Transverse colon (tissue), 4 donors: ENCODE measurements around the gene CCDC85C. TPM values are rescaled to one million over a fixed set of nuclear protein-coding genes. Genes with fewer than 3 reads are reported as not detected.

ENCODE experiments used
- DNase-seq: peaks from one replicate; pipeline ENCODE4 v3.0.0-alpha.2; 2019
- H3K27ac ChIP-seq, 4 donors: fragments of 200-600 bp; sonication (generic); 2 replicates each; pipeline ENCODE4 v1.5.1; 2016 to 2018; ENCODE audit warnings: inconsistent platforms in 4 of 4
- H3K27me3 ChIP-seq: fragments of 200-600 bp; sonication (generic); 2 replicates; pipeline ENCODE4 v1.5.1; 2017; ENCODE audit warnings: inconsistent platforms
- H3K36me3 ChIP-seq, 4 donors: fragments of 200-600 bp; sonication (generic); 2 replicates each; pipeline ENCODE4 v1.5.1; 2017 to 2019; ENCODE audit warnings: inconsistent platforms in 4 of 4
- H3K4me1 ChIP-seq, 4 donors: fragments of 200-600 bp; sonication (generic); 2 replicates each; pipeline ENCODE4 v1.5.1; 2017 to 2020; ENCODE audit warnings: inconsistent platforms in 4 of 4
- H3K4me3 ChIP-seq, 4 donors: fragments of 200-600 bp; sonication (generic); 1 replicate in 1 of 4; 2 replicates in 3 of 4; pipeline versions ENCODE4 v1.5.1 to v1.6.1; 2017 to 2019; ENCODE audit warnings: inconsistent platforms in 4 of 4
- H3K9me3 ChIP-seq, 2 donors: fragments of 200-600 bp; sonication (generic); 2 replicates each; pipeline ENCODE4 v1.5.1; 2017 to 2019; ENCODE audit warnings: inconsistent platforms in 2 of 2
- CTCF ChIP-seq, 5 experiments: fragments of 200-600 bp in 3 of 5; fragments of 450-650 bp in 2 of 5; sonication (generic) in 3 of 5; IDR thresholded peaks; 1 replicate in 2 of 5; 2 replicates in 3 of 5; pipeline ENCODE4 v1.5.1; 2016 to 2017; ENCODE audit warnings: antibody characterized with exemption in 5 of 5, inconsistent platforms in 3 of 5, mild to moderate bottlenecking in 2 of 5, moderate library complexity in 1 of 5
- EP300 ChIP-seq: sonication (generic); formaldehyde crosslinking; IDR thresholded peaks from one replicate; pipeline ENCODE4 v1.6.1; 2017; ENCODE audit warnings: antibody characterized with exemption, low read depth
- POLR2A ChIP-seq: fragments of 450-650 bp; IDR thresholded peaks from one replicate; pipeline ENCODE4 v1.6.1; 2016; ENCODE audit warnings: antibody characterized with exemption, mild to moderate bottlenecking, moderate library complexity
- POLR2AphosphoS5 ChIP-seq, 3 donors: sonication (generic); formaldehyde crosslinking; IDR thresholded peaks; one replicate each; pipeline ENCODE4 v1.6.1; 2016; ENCODE audit warnings: antibody characterized with exemption in 3 of 3
- WGBS, 2 donors: methylation state at CpG; one replicate each; pipeline ENCODE4 v1.1.5; 2018; ENCODE audit warnings: low coverage in 1 of 2; 5-methylcytosine and 5-hydroxymethylcytosine counted together
- in situ Hi-C, 4 donors: fragments of 200-750 bp; cut with MboI; loops; one replicate each; pipeline versions ENCODE4 v1.15.0 to v1.15.1; 2017; ENCODE audit warnings: low sequenced_read_pairs in 3 of 4, low pct_ligation_motif_present in 1 of 4, low pct_unique_long_range_greater_than_20kb in 1 of 4
- intact Hi-C: fragments of 100-400 bp; cut with DNase I; formaldehyde crosslinking; loops from one replicate; pipeline ENCODE4 v1.15.1; 2023; ENCODE audit warnings: low total_unique reads
- total RNA-seq, 4 donors: library from RNA; depleted of rRNA; stranded (reverse); fragments of >200 nt; gene quantifications; one replicate each; pipeline ENCODE4 v1.1.0, GENCODE V29; 2016

Gene CCDC85C
- total RNA-seq, 4 donors from 2014 or later, result 19.3 to 55.4 (median 45.7) TPM

GRCh38 chr14:99609245-99610170, 5.5 kb upstream of the CCDC85C start:
- no peaks in the 10 kb centered on the region for H3K36me3 ChIP-seq
- TF ChIP-seq POLR2AphosphoS5 (IDR thresholded peaks at IDR 0.05) (no peak), CTCF (IDR thresholded peaks at IDR 0.05) (peak in 3 of 5 experiments; percentile 18 to 39 (median 38))
- DNase-seq, result peak; percentile 32
- H3K27me3 ChIP-seq, result no peaks in the 10 kb centered on the region
- no peak overlapping the region for H3K4me3 ChIP-seq
- intact Hi-C loops (no loop called here), in situ Hi-C loops (loop anchor here in 1 of 4 donors (25.0 kb wide), 1 partner anchor 97 kb away; no protein-coding TSS in a partner anchor)
- peaks cover 4 to 25% (median 9%) of the 10 kb centered on the region in 4 donors for H3K4me1 ChIP-seq
- 53% methylated on average over 8 of the region's 10 CpGs; no CpG with 5 or more reads in 1 of the 2 donors for WGBS, 2 donors
- H3K27ac ChIP-seq, result no peak overlapping the region
- no peaks in the 10 kb centered on the region for H3K9me3 ChIP-seq

DNA sequence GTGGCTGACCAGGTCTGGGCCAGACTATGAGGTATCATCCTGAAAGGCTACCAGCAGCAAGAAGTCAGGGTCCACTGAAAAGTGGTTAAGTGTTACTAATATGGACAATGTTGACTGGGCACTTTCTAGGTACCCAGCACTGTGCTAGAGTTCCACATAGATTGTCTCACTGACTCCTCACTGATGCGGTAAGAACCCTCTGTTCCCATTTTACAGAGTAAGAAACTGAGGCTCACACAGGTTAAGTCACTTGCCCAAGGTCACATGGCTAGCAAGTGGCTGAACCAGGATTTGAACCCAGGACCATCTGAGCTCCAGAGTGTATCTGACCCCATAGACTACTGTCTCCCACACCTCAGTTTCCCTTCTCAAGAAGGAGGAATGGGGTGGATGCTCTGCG, 4.6 kb upstream of the CCDC85C start:
- DNase-seq, result no peak
- Histone ChIP-seq H3K4me1 (peaks cover 4 to 26% (median 9%) of the 10 kb centered on the region in 4 donors), H3K27ac (no peak overlapping the region), H3K9me3 (no peaks in the 10 kb centered on the region), H3K27me3 (no peaks in the 10 kb centered on the region), H3K36me3 (no peaks in the 10 kb centered on the region), H3K4me3 (no peak overlapping the region)
- intact Hi-C loops (no loop called here), in situ Hi-C loops (loop anchor here in 1 of 4 donors (25.0 kb wide), 1 partner anchor 96 kb away; no protein-coding TSS in a partner anchor)
- TF ChIP-seq POLR2A (no peak), POLR2AphosphoS5 (IDR thresholded peaks at IDR 0.05) (no peak), EP300 (no peak), CTCF (IDR thresholded peaks at IDR 0.05) (no peak)
- 96% methylated on average over 2 of the region's 2 CpGs; no CpG with 5 or more reads in 1 of the 2 donors for WGBS, 2 donors

- Histone ChIP-seq H3K27me3 (no peaks in the 10 kb centered on the region), H3K9me3 (no peaks in the 10 kb centered on the region), H3K36me3 (no peaks in the 10 kb centered on the region), H3K4me3 (no peak overlapping the region), H3K27ac (no peak overlapping the region), H3K4me1 (peaks cover 9 to 31% (median 21%) of the 10 kb centered on the region in 4 donors)
- intact Hi-C loops, result no loop called here
- in situ Hi-C loops, result loop anchor here in 1 of 4 donors (25.0 kb wide), 1 partner anchor 94 kb away; no protein-coding TSS in a partner anchor
- 87% methylated on average over 7 of the region's 7 CpGs; no CpG with 5 or more reads in 1 of the 2 donors for WGBS, 2 donors
- DNase-seq, result no peak
- TF ChIP-seq POLR2AphosphoS5 (IDR thresholded peaks at IDR 0.05) (no peak), CTCF (IDR thresholded peaks at IDR 0.05) (no peak), POLR2A (no peak), EP300 (no peak)
Measured at GRCh38 chr14:99606359-99606758, 2.4 kb upstream of the CCDC85C start.

DNA sequence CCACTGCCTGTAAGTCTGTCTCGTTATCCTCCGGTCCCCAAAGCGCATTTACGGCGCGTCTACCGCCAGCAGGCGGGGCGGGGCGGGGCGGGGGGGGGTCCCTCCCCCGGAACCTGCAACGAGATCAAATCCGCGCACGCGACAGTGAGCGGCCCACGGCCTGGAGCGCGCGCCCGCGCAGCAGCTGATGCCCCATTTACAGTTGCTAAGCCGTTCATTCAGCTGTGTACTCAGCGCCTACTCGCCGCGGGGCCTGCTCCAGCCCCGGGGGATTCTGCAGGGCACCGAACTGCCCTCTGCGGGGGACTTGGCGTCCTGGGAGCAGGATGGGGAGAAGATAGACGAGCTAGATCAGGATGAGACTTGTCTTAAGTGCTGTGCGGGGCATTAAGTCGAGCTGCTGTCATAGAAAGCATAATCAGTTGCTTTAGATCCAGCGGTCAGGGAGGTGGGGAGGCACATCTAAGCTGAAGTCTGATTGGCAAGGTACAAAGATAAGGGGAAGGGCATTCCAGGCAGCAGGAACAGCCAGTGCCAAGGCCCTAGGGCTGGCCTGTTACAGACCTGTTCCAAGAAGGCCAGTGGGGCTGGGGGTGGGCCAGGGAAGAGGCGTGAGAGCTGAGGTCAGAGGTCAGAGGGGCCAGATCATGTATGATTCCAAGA, 1.4 kb upstream of the CCDC85C start:
- DNase-seq, result peak; percentile 79
- in situ Hi-C loops (loop anchor here in 1 of 4 donors (25.0 kb wide), 1 partner anchor 93 kb away; no protein-coding TSS in a partner anchor), intact Hi-C loops (no loop called here)
- TF ChIP-seq POLR2A, result peak; percentile 12
- no peak for TF ChIP-seq EP300
- TF ChIP-seq CTCF (IDR thresholded peaks at IDR 0.05), result no peak
- peak in 1 of 3 donors; percentile 37 for TF ChIP-seq POLR2AphosphoS5 (IDR thresholded peaks at IDR 0.05)
- Histone ChIP-seq H3K4me3 (peak overlapping the region; percentile 54 to 83 (median 72)), H3K4me1 (peaks cover 18 to 40% (median 30%) of the 10 kb centered on the region in 4 donors), H3K36me3 (no peaks in the 10 kb centered on the region), H3K27me3 (no peaks in the 10 kb centered on the region), H3K27ac (peak overlapping the region; percentile 91 to 97 (median 94)), H3K9me3 (no peaks in the 10 kb centered on the region)
- 7 to 71% methylated on average over 1 to 17 of the region's 38 CpGs for WGBS, 2 donors
